Measurements from ENCODE around the gene GRK2. TPM values are rescaled to one million over a fixed set of nuclear protein-coding genes. Genes with fewer than 3 reads are reported as not detected.
"Not testable (repeated sequence)": the region's sequence is repeated elsewhere in the genome, so short reads cannot be mapped to it uniquely, and the experiment has no call there.

Gene GRK2
- total RNA-seq, 1 donor from 2014 or later: 30.0 TPM

- Histone ChIP-seq H3K9ac (no peak overlapping the region), H3K27me3 (no peaks in the 10 kb centered on the region), H3K79me2 (ENCODE audit: low read depth) (no peaks in the 10 kb centered on the region), H3K27ac (no peak overlapping the region), H3K4me1 (no peaks in the 10 kb centered on the region), H3K9me3 (ENCODE audit: low read depth) (no peaks in the 10 kb centered on the region), H3K4me2 (no peak overlapping the region), H4K20me1 (ENCODE audit: low read depth) (peaks cover 25% of the 10 kb centered on the region), H3K4me3 (no peak overlapping the region), H2AFZ (replicated peaks) (no peak overlapping the region), H3K36me3 (peaks cover 10% of the 10 kb centered on the region), H3F3A (ENCODE audit: low read depth) (peaks cover 51% of the 10 kb centered on the region)
- Mint-ChIP-seq H3K4me1 (peaks cover under 1% of the 10 kb centered on the region), H3K4me3 (peak overlapping the region; percentile 5), H3K27me3 (ENCODE audit: insufficient read depth, low read depth) (peaks cover 2% of the 10 kb centered on the region), H3K27ac (no peak overlapping the region), H3K36me3 (peaks cover 33% of the 10 kb centered on the region), H3K9me3 (no peaks in the 10 kb centered on the region)
- DNase-seq (ENCODE audit: low spot score): no peak
- TF ChIP-seq EZH2 (IDR thresholded peaks at IDR 0.05): no peak
- TF ChIP-seq EZH2phosphoT487 (IDR thresholded peaks at IDR 0.05): no peak
These were observed 10.9 kb upstream of the GRK2 start for GRCh38 chr11:67255353-67255752.

GRCh38 chr11:67255864-67256263 lies 10.4 kb upstream of the GRK2 start:
- Histone ChIP-seq H2AFZ (replicated peaks) (no peak overlapping the region), H3K27ac (peak overlapping the region; percentile 29), H3K4me3 (no peak overlapping the region), H3K36me3 (peaks cover 10% of the 10 kb centered on the region), H3K27me3 (no peaks in the 10 kb centered on the region), H3K79me2 (ENCODE audit: low read depth) (no peaks in the 10 kb centered on the region), H3K4me1 (no peaks in the 10 kb centered on the region), H3F3A (ENCODE audit: low read depth) (peaks cover 55% of the 10 kb centered on the region), H3K9ac (no peak overlapping the region), H3K4me2 (no peak overlapping the region), H3K9me3 (ENCODE audit: low read depth) (no peaks in the 10 kb centered on the region), H4K20me1 (ENCODE audit: low read depth) (peaks cover 24% of the 10 kb centered on the region)
- H3K27me3 Mint-ChIP-seq (ENCODE audit: insufficient read depth, low read depth): peaks cover 2% of the 10 kb centered on the region
- H3K4me1 Mint-ChIP-seq: peaks cover 4% of the 10 kb centered on the region
- TF ChIP-seq EZH2phosphoT487 (IDR thresholded peaks at IDR 0.05) (no peak), EZH2 (IDR thresholded peaks at IDR 0.05) (no peak), CTCF (IDR thresholded peaks at IDR 0.05) (no peak)
- no peaks in the 10 kb centered on the region for H3K9me3 Mint-ChIP-seq
- no peak overlapping the region for H3K27ac Mint-ChIP-seq
- peaks cover 33% of the 10 kb centered on the region for H3K36me3 Mint-ChIP-seq
- H3K4me3 Mint-ChIP-seq: peak overlapping the region; percentile 5
- no peak for DNase-seq (ENCODE audit: low spot score)

GRCh38 chr11:67256477-67257135 lies 9.7 kb upstream of the GRK2 start:
- Histone ChIP-seq H3K27me3 (no peaks in the 10 kb centered on the region), H3K4me2 (no peak overlapping the region), H3K4me3 (no peak overlapping the region), H3K4me1 (no peaks in the 10 kb centered on the region), H4K20me1 (ENCODE audit: low read depth) (peaks cover 19% of the 10 kb centered on the region), H3K36me3 (peaks cover 10% of the 10 kb centered on the region), H3K9me3 (ENCODE audit: low read depth) (no peaks in the 10 kb centered on the region), H2AFZ (replicated peaks) (no peak overlapping the region), H3K79me2 (ENCODE audit: low read depth) (no peaks in the 10 kb centered on the region), H3F3A (ENCODE audit: low read depth) (peaks cover 63% of the 10 kb centered on the region), H3K9ac (no peak overlapping the region), H3K27ac (no peak overlapping the region)
- Mint-ChIP-seq H3K4me1 (peaks cover 9% of the 10 kb centered on the region), H3K9me3 (no peaks in the 10 kb centered on the region), H3K27ac (no peak overlapping the region), H3K4me3 (no peak overlapping the region), H3K36me3 (peaks cover 33% of the 10 kb centered on the region), H3K27me3 (ENCODE audit: insufficient read depth, low read depth) (peaks cover 2% of the 10 kb centered on the region)
- DNase-seq (ENCODE audit: low spot score): no peak
- TF ChIP-seq EZH2phosphoT487 (IDR thresholded peaks at IDR 0.05): no peak
- TF ChIP-seq CTCF (IDR thresholded peaks at IDR 0.05): no peak

- no peaks in the 10 kb centered on the region for H3K79me2 ChIP-seq (ENCODE audit: low read depth)
- H3K4me3 ChIP-seq: no peak overlapping the region
- no peak overlapping the region for H3K27ac ChIP-seq
- H3K27me3 ChIP-seq: peaks cover 22% of the 10 kb centered on the region
- H3K27ac Mint-ChIP-seq: no peak overlapping the region
- peaks cover 15% of the 10 kb centered on the region for H3K36me3 Mint-ChIP-seq
- no peak overlapping the region for H3K4me2 ChIP-seq
- H2AFZ ChIP-seq (replicated peaks): no peak overlapping the region
- H3K9me3 ChIP-seq (ENCODE audit: low read depth): no peaks in the 10 kb centered on the region
- H3K27me3 Mint-ChIP-seq (ENCODE audit: insufficient read depth, low read depth): peaks cover 5% of the 10 kb centered on the region
- H3K4me1 Mint-ChIP-seq: peaks cover 24% of the 10 kb centered on the region
- H3K4me3 Mint-ChIP-seq: peak overlapping the region; percentile 67
- H4K20me1 ChIP-seq (ENCODE audit: low read depth): peaks cover under 1% of the 10 kb centered on the region
- H3K4me1 ChIP-seq: no peaks in the 10 kb centered on the region
- H3F3A ChIP-seq (ENCODE audit: low read depth): peaks cover 56% of the 10 kb centered on the region
- DNase-seq (ENCODE audit: low spot score): no peak
- TF ChIP-seq CTCF (IDR thresholded peaks at IDR 0.05) (no peak), EZH2phosphoT487 (IDR thresholded peaks at IDR 0.05) (no peak), EZH2 (IDR thresholded peaks at IDR 0.05) (no peak)
- no peaks in the 10 kb centered on the region for H3K9me3 Mint-ChIP-seq
- H3K36me3 ChIP-seq: peaks cover 4% of the 10 kb centered on the region
- H3K9ac ChIP-seq: no peak overlapping the region
These were observed 5.9 kb upstream of the GRK2 start for GRCh38 chr11:67260406-67260805.

GRCh38 chr11:67260885-67261639 lies 5.2 kb upstream of the GRK2 start:
- Mint-ChIP-seq H3K36me3 (peaks cover 13% of the 10 kb centered on the region), H3K4me3 (peak overlapping the region; percentile 83), H3K27ac (peak overlapping the region; percentile 69), H3K4me1 (peaks cover 29% of the 10 kb centered on the region), H3K27me3 (ENCODE audit: insufficient read depth, low read depth) (peaks cover 12% of the 10 kb centered on the region)
- H3K9ac ChIP-seq; H3K79me2 ChIP-seq (ENCODE audit: low read depth); H3K9me3 ChIP-seq (ENCODE audit: low read depth); H3K27ac ChIP-seq; H3K9me3 Mint-ChIP-seq; H3K36me3 ChIP-seq; H3K4me1 ChIP-seq; H4K20me1 ChIP-seq (ENCODE audit: low read depth): not testable (repeated sequence)
- peaks cover 27% of the 10 kb centered on the region for H3K27me3 ChIP-seq
- peak; percentile 87 for DNase-seq (ENCODE audit: low spot score)
- peak overlapping the region; percentile 91 for H2AFZ ChIP-seq (replicated peaks)
- peak overlapping the region; percentile 37 for H3K4me3 ChIP-seq
- H3F3A ChIP-seq (ENCODE audit: low read depth): peaks cover 55% of the 10 kb centered on the region
- H3K4me2 ChIP-seq: peak overlapping the region; percentile 91

All from neural progenitor cell (in vitro differentiated cells).